ENCODE measurements around the gene C11orf97.
A peak's percentile ranks its signal among the peaks of the same experiment; 100 is the strongest.

The C11orf97 gene

GRCh38 chr11:94533206-94533605, 20.9 kb downstream of the C11orf97 start:
- DNase-seq (ENCODE audit: low spot score in 2 of 2) (no peak), ATAC-seq (replicated peaks; ENCODE audit: extremely low read depth, poor library complexity, severe bottlenecking) (no peak)
- Mint-ChIP-seq H3K27me3 (peaks cover 94% of the 10 kb centered on the region), H3K9me3 (no peaks in the 10 kb centered on the region), H3K4me3 (no peak overlapping the region), H3K36me3 (ENCODE audit: insufficient read depth) (no peaks in the 10 kb centered on the region), H3K27ac (ENCODE audit: low read depth) (no peak overlapping the region), H3K4me1 (no peaks in the 10 kb centered on the region)

GRCh38 chr11:94533696-94534630, 21.7 kb downstream of the C11orf97 start:
- DNase-seq (ENCODE audit: low spot score in 2 of 2) (no peak), ATAC-seq (replicated peaks; ENCODE audit: extremely low read depth, poor library complexity, severe bottlenecking) (no peak)
- H3K4me3 Mint-ChIP-seq = no peak overlapping the region
- peaks cover 86% of the 10 kb centered on the region for H3K27me3 Mint-ChIP-seq
- H3K36me3 Mint-ChIP-seq (ENCODE audit: insufficient read depth) = no peaks in the 10 kb centered on the region
- H3K27ac Mint-ChIP-seq (ENCODE audit: low read depth) = no peak overlapping the region
- H3K9me3 Mint-ChIP-seq = no peaks in the 10 kb centered on the region
- no peaks in the 10 kb centered on the region for H3K4me1 Mint-ChIP-seq

GRCh38 chr11:94536386-94536785, 24.1 kb downstream of the C11orf97 start:
- Mint-ChIP-seq H3K4me3 (no peak overlapping the region), H3K27me3 (peaks cover 76% of the 10 kb centered on the region), H3K4me1 (no peaks in the 10 kb centered on the region), H3K27ac (ENCODE audit: low read depth) (no peak overlapping the region), H3K36me3 (ENCODE audit: insufficient read depth) (no peaks in the 10 kb centered on the region), H3K9me3 (no peaks in the 10 kb centered on the region)
- DNase-seq (ENCODE audit: low spot score in 2 of 2) (no peak), ATAC-seq (replicated peaks; ENCODE audit: extremely low read depth, poor library complexity, severe bottlenecking) (no peak)

GRCh38 chr11:94537031-94537600, 24.9 kb downstream of the C11orf97 start:
- no peaks in the 10 kb centered on the region for H3K9me3 Mint-ChIP-seq
- DNase-seq (ENCODE audit: low spot score in 2 of 2) = no peak
- H3K27me3 Mint-ChIP-seq = peaks cover 69% of the 10 kb centered on the region
- H3K4me3 Mint-ChIP-seq = no peak overlapping the region
- no peak overlapping the region for H3K27ac Mint-ChIP-seq (ENCODE audit: low read depth)
- ATAC-seq (replicated peaks; ENCODE audit: extremely low read depth, poor library complexity, severe bottlenecking) = no peak
- no peaks in the 10 kb centered on the region for H3K4me1 Mint-ChIP-seq
- no peaks in the 10 kb centered on the region for H3K36me3 Mint-ChIP-seq (ENCODE audit: insufficient read depth)

GRCh38 chr11:94539420-94539819, 27.2 kb downstream of the C11orf97 start:
- no peak overlapping the region for H3K4me3 Mint-ChIP-seq
- H3K36me3 Mint-ChIP-seq (ENCODE audit: insufficient read depth) = peaks cover 4% of the 10 kb centered on the region
- no peak for ATAC-seq (replicated peaks; ENCODE audit: extremely low read depth, poor library complexity, severe bottlenecking)
- peaks cover 46% of the 10 kb centered on the region for H3K27me3 Mint-ChIP-seq
- no peaks in the 10 kb centered on the region for H3K9me3 Mint-ChIP-seq
- peaks cover 14% of the 10 kb centered on the region for H3K4me1 Mint-ChIP-seq
- no peak overlapping the region for H3K27ac Mint-ChIP-seq (ENCODE audit: low read depth)
- no peak for DNase-seq (ENCODE audit: low spot score in 2 of 2)

GRCh38 chr11:94543695-94544645, 31.7 kb downstream of the C11orf97 start, which contains the start of gene FUT4:
Gene FUT4, plus strand, starts transcription at chr11:94543921. Its CDS starts 213 bp downstream, at chr11:94544134.
- peak; percentile 75 for ATAC-seq (replicated peaks; ENCODE audit: extremely low read depth, poor library complexity, severe bottlenecking)
- no peaks in the 10 kb centered on the region for H3K9me3 Mint-ChIP-seq

GRCh38 chr11:94544646-94545263, 32.5 kb downstream of the C11orf97 start:
- Mint-ChIP-seq H3K27ac (ENCODE audit: low read depth) (peak overlapping the region; percentile 44), H3K4me1 (peaks cover 39% of the 10 kb centered on the region), H3K4me3 (peak overlapping the region; percentile 98), H3K27me3 (peaks cover 6% of the 10 kb centered on the region), H3K36me3 (ENCODE audit: insufficient read depth) (peaks cover 10% of the 10 kb centered on the region), H3K9me3 (no peaks in the 10 kb centered on the region)
- DNase-seq (ENCODE audit: low spot score in 2 of 2) = peak in 1 of 2 donors; percentile 12
- no peak for ATAC-seq (replicated peaks; ENCODE audit: extremely low read depth, poor library complexity, severe bottlenecking)

More at GRCh38 chr11:94543695-94544645, 31.7 kb downstream of the C11orf97 start, which contains the start of gene FUT4:
- Mint-ChIP-seq H3K4me3 (peak within 1 kb of the TSS; percentile 98), H3K27me3 (peaks cover 12% of the 10 kb centered on the region), H3K4me1 (peaks cover 38% of the 10 kb centered on the region), H3K36me3 (ENCODE audit: insufficient read depth) (peaks cover 9% of the 10 kb centered on the region), H3K27ac (ENCODE audit: low read depth) (peak within 1 kb of the TSS; percentile 99)
- DNase-seq (ENCODE audit: low spot score in 2 of 2) = peak; percentile 43 to 54

- DNase-seq (ENCODE audit: low spot score in 2 of 2) = no peak
- H3K4me3 Mint-ChIP-seq = peak overlapping the region; percentile 98
- peak overlapping the region; percentile 44 for H3K27ac Mint-ChIP-seq (ENCODE audit: low read depth)
- H3K9me3 Mint-ChIP-seq = no peaks in the 10 kb centered on the region
- ATAC-seq (replicated peaks; ENCODE audit: extremely low read depth, poor library complexity, severe bottlenecking) = no peak
- H3K4me1 Mint-ChIP-seq = peaks cover 47% of the 10 kb centered on the region
- peaks cover 10% of the 10 kb centered on the region for H3K36me3 Mint-ChIP-seq (ENCODE audit: insufficient read depth)
- H3K27me3 Mint-ChIP-seq = no peaks in the 10 kb centered on the region
These were observed 33.3 kb downstream of the C11orf97 start for GRCh38 chr11:94545264-94546161.

- Mint-ChIP-seq H3K27me3 (no peaks in the 10 kb centered on the region), H3K9me3 (no peaks in the 10 kb centered on the region), H3K27ac (ENCODE audit: low read depth) (no peak overlapping the region), H3K4me3 (peak overlapping the region; percentile 98), H3K4me1 (peaks cover 49% of the 10 kb centered on the region), H3K36me3 (ENCODE audit: insufficient read depth) (peaks cover 10% of the 10 kb centered on the region)
- DNase-seq (ENCODE audit: low spot score in 2 of 2) (no peak), ATAC-seq (replicated peaks; ENCODE audit: extremely low read depth, poor library complexity, severe bottlenecking) (no peak)
These were observed 33.9 kb downstream of the C11orf97 start for GRCh38 chr11:94546162-94546470.

- Mint-ChIP-seq H3K9me3 (no peaks in the 10 kb centered on the region), H3K36me3 (ENCODE audit: insufficient read depth) (peaks cover 12% of the 10 kb centered on the region), H3K4me1 (peaks cover 49% of the 10 kb centered on the region), H3K4me3 (peak overlapping the region; percentile 98), H3K27me3 (no peaks in the 10 kb centered on the region), H3K27ac (ENCODE audit: low read depth) (no peak overlapping the region)
- DNase-seq (ENCODE audit: low spot score in 2 of 2) (no peak), ATAC-seq (replicated peaks; ENCODE audit: extremely low read depth, poor library complexity, severe bottlenecking) (no peak)
These were observed 34.6 kb downstream of the C11orf97 start for GRCh38 chr11:94546886-94547285.

- no peak overlapping the region for H3K4me3 Mint-ChIP-seq
- no peaks in the 10 kb centered on the region for H3K27me3 Mint-ChIP-seq
- ATAC-seq (replicated peaks; ENCODE audit: extremely low read depth, poor library complexity, severe bottlenecking) (no peak), DNase-seq (ENCODE audit: low spot score in 2 of 2) (no peak)
- H3K27ac Mint-ChIP-seq (ENCODE audit: low read depth) = no peak overlapping the region
- peaks cover 9% of the 10 kb centered on the region for H3K36me3 Mint-ChIP-seq (ENCODE audit: insufficient read depth)
- no peaks in the 10 kb centered on the region for H3K9me3 Mint-ChIP-seq
- peaks cover 35% of the 10 kb centered on the region for H3K4me1 Mint-ChIP-seq
These were observed 36.9 kb downstream of the C11orf97 start for GRCh38 chr11:94549146-94549545.

All from central memory CD8-positive, alpha-beta T cell (primary cell).